ENCODE results near the gene CYB561. TPM values are rescaled to one million over a fixed set of nuclear protein-coding genes. Genes with fewer than 3 reads are reported as not detected.

CYB561 gene
- total RNA-seq, 1 donor from 2014 or later, result 14.7 TPM

DNA sequence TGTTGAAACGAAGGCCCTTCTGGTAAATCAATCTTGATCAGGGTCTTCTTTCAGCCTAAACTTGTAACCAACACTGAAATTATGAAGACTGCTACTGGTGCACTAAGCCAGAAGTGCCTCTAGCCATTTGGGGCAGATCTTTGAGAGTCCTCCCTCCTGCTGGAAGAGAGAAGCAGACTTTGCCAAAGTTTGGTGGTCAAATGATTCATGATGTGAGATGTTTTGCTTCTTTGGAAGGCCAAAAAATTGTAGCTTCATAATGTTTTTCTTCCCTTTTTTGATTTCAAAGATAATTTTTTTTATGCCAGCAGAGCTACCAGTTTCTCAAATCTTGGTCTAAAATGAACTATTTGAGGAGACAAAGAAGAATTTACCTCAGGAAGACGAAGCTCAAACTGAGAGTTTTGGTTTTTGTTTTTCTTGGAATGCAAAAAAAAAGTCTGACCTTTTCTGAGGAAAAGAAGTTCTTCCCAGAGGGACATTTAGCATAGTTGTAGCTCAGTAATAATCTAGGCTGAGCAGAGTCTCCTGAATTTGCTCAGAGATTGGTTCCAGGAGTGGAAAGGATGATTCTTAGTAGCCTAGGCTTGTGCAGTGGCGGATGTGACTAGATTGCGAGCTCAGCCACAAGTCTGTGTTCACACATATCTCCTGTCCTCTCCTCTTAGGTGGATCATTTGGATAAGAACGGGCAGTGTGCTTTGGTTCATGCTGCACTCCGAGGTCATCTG is 50.9 kb downstream of the CYB561 start:
- no peak for DNase-seq
- ATAC-seq, result peak; percentile 76
- intact Hi-C loops (cut with micrococcal nuclease), result no loop called here

DNA sequence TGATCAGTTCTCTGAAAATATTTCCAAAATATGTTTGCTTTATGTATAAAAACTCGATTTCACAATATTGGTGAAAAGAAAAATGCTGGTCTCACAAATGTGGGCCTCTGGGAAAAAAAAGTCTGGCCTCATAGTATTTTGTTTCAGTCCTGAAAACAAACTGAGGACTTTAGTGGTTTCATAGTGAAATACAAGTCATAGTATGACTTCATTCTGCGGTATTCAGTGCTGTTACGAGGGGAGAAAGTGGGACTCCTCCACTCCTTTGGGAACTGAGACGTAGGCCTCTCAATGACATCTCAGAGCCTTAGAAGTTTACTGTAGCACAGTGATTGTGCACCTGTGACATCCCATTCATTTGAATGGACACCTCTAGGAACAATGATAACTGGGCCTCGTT is 56.0 kb downstream of the CYB561 start:
- ATAC-seq, result no peak
- intact Hi-C loops (cut with micrococcal nuclease), result no loop called here
- no peak for DNase-seq

DNA sequence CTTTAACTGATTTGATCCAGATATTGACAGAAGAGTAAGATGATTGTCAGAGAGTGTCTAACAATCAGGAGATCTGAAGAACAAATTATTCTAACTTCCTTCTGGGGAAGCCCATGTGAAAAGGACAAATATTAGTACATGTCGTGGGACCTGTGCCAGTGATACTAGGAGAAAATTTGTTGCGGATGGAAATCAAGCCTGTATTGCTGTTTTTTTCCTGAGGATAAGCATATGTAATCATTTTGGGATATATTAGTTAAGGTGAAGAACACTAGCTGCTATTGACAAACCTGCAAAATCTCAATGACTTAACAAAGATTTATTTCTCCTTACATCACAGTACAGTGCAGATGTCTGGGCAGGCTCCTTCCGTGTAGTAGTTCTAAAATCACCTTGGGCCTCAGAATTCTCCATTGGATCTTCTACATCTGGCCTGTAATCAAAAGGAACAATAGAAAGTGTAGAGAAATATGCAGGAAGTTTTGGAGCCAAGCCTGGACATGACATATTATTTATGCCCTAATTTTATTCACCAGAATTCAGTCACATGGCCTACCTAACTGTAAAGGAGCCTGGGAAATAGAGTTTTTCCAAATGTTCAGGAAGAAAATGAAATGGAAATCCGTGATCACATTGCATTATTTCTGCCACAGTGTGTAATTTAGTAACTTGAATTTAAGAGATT is 58.3 kb downstream of the CYB561 start:
- intact Hi-C loops (cut with micrococcal nuclease), result no loop called here
- DNase-seq (no peak), ATAC-seq (no peak)

DNA sequence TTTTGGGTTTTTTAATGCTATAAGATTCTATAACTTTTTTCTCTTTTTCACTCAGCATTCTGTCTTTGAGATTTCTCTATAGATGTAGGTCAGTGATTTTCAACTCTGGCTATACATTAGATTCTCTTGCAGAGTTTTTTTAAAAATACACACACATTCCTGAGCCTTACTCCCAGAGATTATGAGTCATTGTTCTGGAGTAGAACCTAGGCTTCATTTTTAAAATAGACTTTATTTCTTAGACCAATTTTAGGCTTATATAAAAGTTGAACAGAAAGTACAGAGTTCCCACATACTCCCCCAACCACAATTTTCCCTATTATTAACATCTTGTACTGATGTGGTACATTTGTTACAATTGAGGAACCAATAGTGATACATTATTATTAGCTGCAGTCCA is 63.3 kb downstream of the CYB561 start:
- no peak for DNase-seq

More for the DNA sequence above, 63.3 kb downstream of the CYB561 start:
- intact Hi-C loops (cut with micrococcal nuclease), result no loop called here
- no peak for ATAC-seq

Other genes starting within 250 kb of the CYB561 start
- gene ACE, start 30.8 kb upstream of the CYB561 start, total RNA-seq, result 5.6 TPM
- gene KCNH6, start 77.1 kb upstream of the CYB561 start, total RNA-seq, result not detected
- 45.0 TPM for gene DCAF7, start 104.2 kb upstream of the CYB561 start, total RNA-seq
- 45.5 TPM for gene TACO1, start 154.6 kb upstream of the CYB561 start, total RNA-seq
- gene MAP3K3, start 176.1 kb upstream of the CYB561 start, total RNA-seq, result 36.9 TPM